HCT116 (cell line): ENCODE results near the gene UBASH3B. TPM values are rescaled to one million over a fixed set of nuclear protein-coding genes. Genes with fewer than 3 reads are reported as not detected.
A peak's percentile ranks its signal among the peaks of the same experiment; 100 is the strongest.

Source experiments
- ATAC-seq: fragments of 200-7000 bp; cut with Tn5 transposase; 2 replicates; pipeline ENCODE4 v1.9.1; 2020; ENCODE audit warnings: mild to moderate bottlenecking, moderate library complexity
- BruUV-seq: library from RNA; stranded (reverse); fragments of 400-500 nt; replicated peaks from 2 replicates; lab custom pipeline; 2021; lab: Mats Ljungman, UMichigan
- CTCF ChIA-PET: fragments of 300-600 bp; sonication (Branson Sonifier 250); formaldehyde crosslinking; loops from one replicate; lab custom pipeline; 2021; ENCODE audit warnings: antibody characterized with exemption; lab: Charles Lee
- POLR2A ChIA-PET: fragments of 300-600, 350-600 bp; sonication (Branson Sonifier 250); formaldehyde crosslinking; loops from one replicate; lab custom pipeline; 2021; ENCODE audit warnings: antibody characterized with exemption; lab: Charles Lee
- RAD21 ChIA-PET, 2 experiments: fragments of 300-600 bp; sonication (Branson Sonifier 250); formaldehyde crosslinking; loops; one replicate each; lab custom pipeline; 2023; ENCODE audit warnings: low total read pairs in 2 of 2; ENCODE audit not compliant: uncharacterized antibody in 2 of 2, unreplicated experiment in 2 of 2, low non-redundant PET in 1 of 2; lab: Charles Lee
- DNase-seq: peaks from one replicate; pipeline ENCODE4 v3.0.0-alpha.2; 2010; ENCODE audit warnings: low read depth, low spot score
- H2AFZ ChIP-seq: fragments of 200-600 bp; shearing (Covaris generic), sonication (generic); 2 replicates; pipeline ENCODE4 v1.6.1; 2017; ENCODE audit warnings: low read depth, mixed run types, mixed read lengths, antibody characterized with exemption, low read length; ENCODE audit not compliant: poor library complexity, severe bottlenecking
- H3K27ac ChIP-seq: 2 replicates; pipeline ENCODE4 v1.5.1; 2012; ENCODE audit warnings: low read depth, low read length
- H3K27me3 ChIP-seq: fragments of 200-600 bp; sonication (generic); 2 replicates; pipeline ENCODE4 v1.6.1; 2016; ENCODE audit warnings: mixed run types, low read length, mixed read lengths; ENCODE audit not compliant: insufficient read depth
- H3K36me3 ChIP-seq, 2 experiments: fragments of 200-500 bp in 1 of 2; fragments of 200-600 bp in 1 of 2; sonication (Bioruptor generic) in 1 of 2; sonication (generic) in 1 of 2; 2 replicates each; pipeline versions ENCODE4 v1.5.1 to v1.6.1; 2014 to 2016; ENCODE audit warnings: low read length in 2 of 2, inconsistent platforms in 1 of 2, mixed read lengths in 1 of 2, mixed run types in 1 of 2; ENCODE audit not compliant: insufficient read depth in 2 of 2, control insufficient read depth in 1 of 2
- H3K4me1 ChIP-seq, 2 experiments: fragments of 200-600 bp in 1 of 2; sonication (generic) in 1 of 2; 2 replicates each; pipeline versions ENCODE4 v1.5.1 to v1.6.1; 2012 to 2017; ENCODE audit warnings: low read length in 2 of 2, inconsistent platforms in 1 of 2, mild to moderate bottlenecking in 1 of 2, mixed read lengths in 1 of 2, mixed run types in 1 of 2, moderate library complexity in 1 of 2; ENCODE audit not compliant: insufficient read depth in 2 of 2, control insufficient read depth in 1 of 2
- H3K4me2 ChIP-seq: fragments of 200-600 bp; sonication (generic); 2 replicates; pipeline ENCODE4 v1.6.1; 2017; ENCODE audit warnings: mixed run types, low read length, mixed read lengths
- H3K4me3 ChIP-seq, 2 experiments: fragments of 200-600 bp in 1 of 2; sonication (generic) in 1 of 2; replicated peaks in 1 of 2; 2 replicates each; pipeline ENCODE4 v1.5.1; 2011 to 2016; ENCODE audit warnings: low read length in 2 of 2, control low read depth in 1 of 2, low read depth in 1 of 2, mild to moderate bottlenecking in 1 of 2, mixed read lengths in 1 of 2, mixed run types in 1 of 2
- H3K79me2 ChIP-seq: fragments of 200-600 bp; sonication (generic); 2 replicates; pipeline ENCODE4 v1.6.1; 2017; ENCODE audit warnings: mild to moderate bottlenecking, mixed run types, low read length, moderate library complexity, mixed read lengths; ENCODE audit not compliant: insufficient read depth
- H3K9ac ChIP-seq: fragments of 200-600 bp; sonication (generic); 2 replicates; pipeline ENCODE4 v1.6.1; 2016; ENCODE audit warnings: low read length, mixed read lengths
- H3K9me2 ChIP-seq: fragments of 200-600 bp; sonication (generic), shearing (Covaris generic); 2 replicates; pipeline ENCODE4 v1.6.1; 2017; ENCODE audit warnings: mixed run types, mild to moderate bottlenecking, moderate library complexity; ENCODE audit not compliant: insufficient read depth
- H3K9me3 ChIP-seq, 2 experiments: fragments of 200-500 bp in 1 of 2; fragments of 200-600 bp in 1 of 2; sonication (Bioruptor generic) in 1 of 2; sonication (generic) in 1 of 2; 2 replicates each; pipeline ENCODE4 v1.6.1; 2014 to 2017; ENCODE audit warnings: low read length in 2 of 2, mixed read lengths in 2 of 2, inconsistent platforms in 1 of 2, low read depth in 1 of 2, mild to moderate bottlenecking in 1 of 2, mixed run types in 1 of 2, moderate library complexity in 1 of 2; ENCODE audit not compliant: control insufficient read depth in 1 of 2, insufficient read depth in 1 of 2
- H4K20me1 ChIP-seq: fragments of 200-600 bp; sonication (generic), shearing (Covaris generic); 2 replicates; pipeline ENCODE4 v1.6.1; 2017; ENCODE audit warnings: mixed run types, mild to moderate bottlenecking, moderate library complexity; ENCODE audit not compliant: insufficient read depth
- CBX3 ChIP-seq: IDR thresholded peaks from 2 replicates; pipeline ENCODE4 v1.6.1; 2012; ENCODE audit warnings: low read depth
- CEBPB ChIP-seq: IDR thresholded peaks from 2 replicates; pipeline ENCODE4 v1.6.1; 2012; ENCODE audit warnings: low read depth
- EZH2 ChIP-seq: fragments of 200-600 bp; sonication (generic); IDR thresholded peaks from 2 replicates; pipeline ENCODE4 v1.6.1; 2017; ENCODE audit warnings: antibody characterized with exemption, mixed run types
- FOSL1 ChIP-seq: IDR thresholded peaks from 2 replicates; pipeline ENCODE4 v1.6.1; 2012; ENCODE audit warnings: low read depth
- JUND ChIP-seq: IDR thresholded peaks from 2 replicates; pipeline ENCODE4 v1.6.1; 2012
- MAX ChIP-seq: IDR thresholded peaks from 2 replicates; pipeline ENCODE4 v1.6.1; 2012
- POLR2AphosphoS5 ChIP-seq: IDR thresholded peaks from 2 replicates; pipeline ENCODE4 v1.6.1; 2011; ENCODE audit warnings: mild to moderate bottlenecking, low read depth, low read length, moderate library complexity
- SP1 ChIP-seq: IDR thresholded peaks from 2 replicates; pipeline ENCODE4 v1.6.1; 2012; ENCODE audit warnings: low read depth
- SRF ChIP-seq: IDR thresholded peaks from 2 replicates; pipeline ENCODE4 v1.6.1; 2012; ENCODE audit warnings: low read depth
- TCF7L2 ChIP-seq: IDR thresholded peaks from 2 replicates; pipeline ENCODE4 v1.7.0; 2011; ENCODE audit warnings: borderline replicate concordance, inconsistent platforms; ENCODE audit not compliant: insufficient read depth, insufficient read length; ENCODE audit errors: extremely low read depth
- intact Hi-C: fragments of 100-400 bp; cut with micrococcal nuclease; formaldehyde crosslinking; loops from 2 replicates; pipeline ENCODE4 v1.10.0; 2022
- total RNA-seq: library from RNA; stranded (reverse); gene quantifications from one replicate; pipeline ENCODE4 v1.2.1, GENCODE V29; 2021; ENCODE audit not compliant: unreplicated experiment
- TF ChIP-seq, protein P1 (sequence below): IDR thresholded peaks from 2 replicates; pipeline ENCODE4 v1.6.1; 2012; ENCODE audit warnings: low read depth
- TF ChIP-seq, protein P2 (sequence below): IDR thresholded peaks from 2 replicates; pipeline ENCODE4 v1.6.1; 2012

Gene UBASH3B
- total RNA-seq, 1 experiment from 2014 or later: 40.3 TPM

DNA sequence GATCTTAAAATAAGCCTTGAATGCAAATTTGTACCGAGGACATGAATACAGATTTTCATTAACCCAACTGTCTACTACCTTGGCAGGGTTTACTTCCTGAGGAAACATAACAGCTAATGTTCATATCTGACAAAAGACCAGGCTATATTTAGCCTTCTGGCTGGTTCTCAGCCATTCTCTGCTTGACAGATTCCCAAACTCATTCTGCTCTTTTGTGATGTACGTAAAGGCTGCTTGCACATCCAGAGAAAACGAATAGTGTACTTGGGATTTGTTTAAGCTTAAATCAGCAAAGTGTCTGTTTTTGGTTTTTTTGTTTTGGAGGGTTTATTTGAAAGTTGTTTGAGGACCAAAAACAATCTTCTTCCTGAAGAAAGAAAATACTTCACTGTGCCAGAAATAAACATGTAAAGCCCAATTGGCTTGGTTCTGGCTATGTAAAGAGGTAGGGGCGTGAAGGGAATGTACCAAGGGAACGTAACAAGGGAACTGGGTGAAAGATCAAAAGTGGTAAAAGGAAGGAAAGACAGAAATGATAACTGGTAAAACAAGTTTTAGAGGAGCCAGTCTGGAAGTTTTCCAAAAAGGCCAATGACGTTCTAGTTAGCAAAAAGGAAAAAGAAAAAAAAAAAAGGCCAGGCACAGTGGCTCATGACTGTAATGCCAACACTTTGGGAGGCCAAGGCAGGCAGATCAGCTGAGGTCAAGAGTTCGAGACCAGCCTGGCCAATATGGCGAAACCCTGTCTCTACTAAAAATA lies 161.4 kb downstream of the UBASH3B start:
- H3K27me3 ChIP-seq: no peaks in the 10 kb centered on the region
- H3K36me3 ChIP-seq: no peaks in the 10 kb centered on the region
- POLR2A ChIA-PET: no interaction called here
- H3K4me3 ChIP-seq: peak overlapping the region in 1 of 2 experiments; percentile 13; a peak in 1 of 4 replicates
- no peak overlapping the region for H2AFZ ChIP-seq
- H3K9me2 ChIP-seq: no peaks in the 10 kb centered on the region
- peak; percentile 63 for ATAC-seq
- TF ChIP-seq POLR2AphosphoS5: 0 out of 2 replicates have a peak, but pooled peaks have one; percentile 37
- TF ChIP-seq, protein P1, sequence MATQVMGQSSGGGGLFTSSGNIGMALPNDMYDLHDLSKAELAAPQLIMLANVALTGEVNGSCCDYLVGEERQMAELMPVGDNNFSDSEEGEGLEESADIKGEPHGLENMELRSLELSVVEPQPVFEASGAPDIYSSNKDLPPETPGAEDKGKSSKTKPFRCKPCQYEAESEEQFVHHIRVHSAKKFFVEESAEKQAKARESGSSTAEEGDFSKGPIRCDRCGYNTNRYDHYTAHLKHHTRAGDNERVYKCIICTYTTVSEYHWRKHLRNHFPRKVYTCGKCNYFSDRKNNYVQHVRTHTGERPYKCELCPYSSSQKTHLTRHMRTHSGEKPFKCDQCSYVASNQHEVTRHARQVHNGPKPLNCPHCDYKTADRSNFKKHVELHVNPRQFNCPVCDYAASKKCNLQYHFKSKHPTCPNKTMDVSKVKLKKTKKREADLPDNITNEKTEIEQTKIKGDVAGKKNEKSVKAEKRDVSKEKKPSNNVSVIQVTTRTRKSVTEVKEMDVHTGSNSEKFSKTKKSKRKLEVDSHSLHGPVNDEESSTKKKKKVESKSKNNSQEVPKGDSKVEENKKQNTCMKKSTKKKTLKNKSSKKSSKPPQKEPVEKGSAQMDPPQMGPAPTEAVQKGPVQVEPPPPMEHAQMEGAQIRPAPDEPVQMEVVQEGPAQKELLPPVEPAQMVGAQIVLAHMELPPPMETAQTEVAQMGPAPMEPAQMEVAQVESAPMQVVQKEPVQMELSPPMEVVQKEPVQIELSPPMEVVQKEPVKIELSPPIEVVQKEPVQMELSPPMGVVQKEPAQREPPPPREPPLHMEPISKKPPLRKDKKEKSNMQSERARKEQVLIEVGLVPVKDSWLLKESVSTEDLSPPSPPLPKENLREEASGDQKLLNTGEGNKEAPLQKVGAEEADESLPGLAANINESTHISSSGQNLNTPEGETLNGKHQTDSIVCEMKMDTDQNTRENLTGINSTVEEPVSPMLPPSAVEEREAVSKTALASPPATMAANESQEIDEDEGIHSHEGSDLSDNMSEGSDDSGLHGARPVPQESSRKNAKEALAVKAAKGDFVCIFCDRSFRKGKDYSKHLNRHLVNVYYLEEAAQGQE: no peak
- TF ChIP-seq TCF7L2: no peak
- 0 out of 2 replicates have a peak, but pooled peaks have one; percentile 24 for TF ChIP-seq SRF
- TF ChIP-seq SP1: peak; percentile 79
- 0 out of 2 replicates have a peak, but pooled peaks have one; percentile 52 for TF ChIP-seq CEBPB
- TF ChIP-seq JUND: peak; percentile 46; the same call in 1 of the 2 replicates
- TF ChIP-seq CBX3: peak; percentile 59; the same call in 1 of the 2 replicates
- peak; percentile 26; the same call in 1 of the 2 replicates for TF ChIP-seq FOSL1
- TF ChIP-seq, protein P2, sequence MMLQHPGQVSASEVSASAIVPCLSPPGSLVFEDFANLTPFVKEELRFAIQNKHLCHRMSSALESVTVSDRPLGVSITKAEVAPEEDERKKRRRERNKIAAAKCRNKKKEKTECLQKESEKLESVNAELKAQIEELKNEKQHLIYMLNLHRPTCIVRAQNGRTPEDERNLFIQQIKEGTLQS: no peak
- TF ChIP-seq MAX: peak; percentile 31; the same call in 1 of the 2 replicates
- no peak for TF ChIP-seq EZH2
- no TSS peak for BruUV-seq
- RAD21 ChIA-PET: no interaction called here
- no peaks in the 10 kb centered on the region for H3K9me3 ChIP-seq
- no peak overlapping the region for H3K9ac ChIP-seq
- CTCF ChIA-PET: interaction anchor here (0.6 to 1.7 kb wide), 4 partner anchors 30 to 430 kb away, joined by 3 to 4 read pairs (median 3); no protein-coding TSS in a partner anchor
- H3K27ac ChIP-seq: peak overlapping the region; percentile 39; the same call in 1 of the 2 replicates
- H3K79me2 ChIP-seq: no peaks in the 10 kb centered on the region
- peak; percentile 63 for DNase-seq
- intact Hi-C loops: loop anchor here (1.0 kb wide), 1 partner anchor 37 kb away; no protein-coding TSS in a partner anchor
- peak overlapping the region; percentile 70 for H3K4me2 ChIP-seq
- no peaks in the 10 kb centered on the region for H4K20me1 ChIP-seq
- peaks cover 17 to 18% of the 10 kb centered on the region in 2 experiments for H3K4me1 ChIP-seq
